ENCODE measurements around the gene SLC38A10. TPM values are rescaled to one million over a fixed set of nuclear protein-coding genes. Genes with fewer than 3 reads are reported as not detected.

SLC38A10 gene
- total RNA-seq (10 to 100 TPM; 26.7 to 52.3 TPM), polyA plus RNA-seq (ENCODE audit: insufficient read length in 2 of 2) (10 to 100 TPM; 65.8 to 76.8 TPM)
- long read RNA-seq, donor 1, full-length matches to known transcripts: 13 of 13 reads
- long read RNA-seq, donor 1, partial matches to known transcripts: 0 of 13 reads
- long read RNA-seq, donor 1, other reads (novel, unspliced or antisense): 0 of 13 reads
- long read RNA-seq, donor 2, partial matches to known transcripts: 0 of 4 reads
- long read RNA-seq, donor 2, other reads (novel, unspliced or antisense): 0 of 4 reads
- long read RNA-seq, donor 3, full-length matches to known transcripts: 3 of 3 reads
- long read RNA-seq, donor 3, partial matches to known transcripts: 0 of 3 reads
- long read RNA-seq, donor 3, other reads (novel, unspliced or antisense): 0 of 3 reads
- long read RNA-seq, donor 4, full-length matches to known transcripts: 14 of 14 reads
- long read RNA-seq, donor 4, partial matches to known transcripts: 0 of 14 reads
- long read RNA-seq, donor 4, other reads (novel, unspliced or antisense): 0 of 14 reads

DNA sequence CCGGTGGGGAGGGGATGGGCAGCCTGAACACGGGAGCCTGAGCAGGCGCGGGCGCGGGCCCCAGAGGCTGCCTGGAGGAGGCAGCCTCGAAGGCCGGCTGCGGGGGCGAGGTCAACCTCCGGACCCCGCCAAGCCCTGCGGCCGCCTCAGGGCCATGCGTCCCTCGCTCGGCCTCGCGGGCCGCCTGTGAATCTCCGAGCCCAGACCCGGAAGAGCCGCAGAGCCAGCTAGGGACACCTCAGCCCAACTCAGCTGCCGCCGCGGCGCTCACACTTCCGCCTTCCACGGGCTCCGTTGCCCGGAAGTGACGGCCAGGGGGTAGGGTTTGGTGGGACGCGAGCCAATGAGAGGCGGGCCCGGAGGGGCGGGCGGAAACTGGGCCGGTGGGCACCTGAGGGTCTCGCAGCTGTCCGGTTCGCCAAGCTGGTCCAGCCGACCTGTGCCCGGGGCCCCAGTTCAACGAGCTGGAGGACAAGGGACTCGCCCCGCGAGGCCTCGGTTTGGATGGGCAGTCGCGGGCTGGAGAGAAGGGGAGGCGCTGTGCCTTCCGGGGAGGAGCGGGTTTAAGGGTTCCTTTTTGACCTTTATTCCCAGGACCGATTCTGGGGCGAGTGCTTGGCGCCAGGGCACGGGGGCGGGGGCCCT lies at the start of gene SLC38A10:
SLC38A10 (minus strand) TSS at position 277 of the 645 bp plus-strand sequence. CDS start 386 bp downstream, outside the sequence.
- no peaks in the 10 kb centered on the region for H3K9me3 ChIP-seq (ENCODE audit: control insufficient read depth, insufficient read depth, low read length)
- peak within 1 kb of the TSS; percentile 89 for H3K27ac ChIP-seq (ENCODE audit: low read depth, low read length)
- peaks cover 28% of the 10 kb centered on the region for H3K4me1 ChIP-seq (ENCODE audit: control insufficient read depth, insufficient read depth, low read length)
- WGBS (ENCODE audit: insufficient coverage): under 1% methylated on average over 59 of the region's 59 CpGs
- peak; percentile 73 to 96 (median 84) for DNase-seq (ENCODE audit: low read depth in 4 of 6, low spot score in 6 of 6)
- H3K4me3 ChIP-seq (ENCODE audit: low read depth, low read length): peak within 1 kb of the TSS; percentile 87
- H3K27me3 ChIP-seq (ENCODE audit: control insufficient read depth, insufficient read depth, low read length): no peaks in the 10 kb centered on the region
- peaks cover 14% of the 10 kb centered on the region for H3K36me3 ChIP-seq (ENCODE audit: control insufficient read depth, insufficient read depth, low read length)

DNA sequence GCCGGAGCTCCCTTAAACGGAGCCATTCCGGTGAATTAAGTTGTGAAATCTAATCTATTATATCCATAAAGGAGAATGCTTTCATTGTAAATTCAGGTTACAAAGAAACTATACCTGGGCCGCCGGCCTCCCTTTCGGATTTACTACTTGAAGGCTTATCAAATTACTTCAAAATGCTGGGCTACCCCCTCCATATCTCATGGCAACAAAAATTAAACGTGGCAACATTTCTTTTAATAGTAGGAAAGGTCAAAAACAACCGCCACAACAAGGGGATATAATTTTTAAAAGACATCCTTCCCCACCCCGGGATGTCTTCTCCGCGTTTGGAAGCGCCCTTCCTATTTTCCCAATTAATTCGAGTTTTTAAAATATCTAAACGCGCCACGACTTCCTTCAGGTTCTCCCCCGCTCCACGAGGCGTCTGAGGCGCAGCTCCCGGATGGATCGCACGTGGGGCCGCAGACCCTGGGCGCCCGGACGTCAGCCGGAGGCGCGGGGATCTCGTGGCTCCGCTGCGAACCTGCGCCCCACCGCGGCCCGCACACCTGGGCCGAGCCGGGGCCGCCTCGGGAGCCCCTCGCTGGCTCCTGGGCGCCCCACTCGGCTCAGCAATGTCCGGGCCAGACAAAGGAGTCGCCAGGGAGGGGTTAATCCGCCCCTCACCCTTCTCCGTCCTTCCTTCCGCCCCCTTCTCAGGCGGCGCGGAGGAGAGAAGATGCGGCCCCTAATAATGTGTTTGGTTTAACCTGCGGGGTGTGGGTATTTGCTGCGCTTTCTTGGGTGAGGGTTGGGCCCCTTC lies 47.4 kb upstream of the SLC38A10 start:
- peak in 3 of 6 donors; percentile 65 to 76 (median 69) for DNase-seq (ENCODE audit: low read depth in 4 of 6, low spot score in 6 of 6)
- peaks cover 32% of the 10 kb centered on the region for H3K36me3 ChIP-seq (ENCODE audit: control insufficient read depth, insufficient read depth, low read length)
- peak overlapping the region; percentile 92 for H3K4me3 ChIP-seq (ENCODE audit: low read depth, low read length)
- H3K27me3 ChIP-seq (ENCODE audit: control insufficient read depth, insufficient read depth, low read length): no peaks in the 10 kb centered on the region
- 2% methylated on average over 41 of the region's 55 CpGs for WGBS (ENCODE audit: insufficient coverage)
- H3K27ac ChIP-seq (ENCODE audit: low read depth, low read length): peak overlapping the region; percentile 90
- H3K9me3 ChIP-seq (ENCODE audit: control insufficient read depth, insufficient read depth, low read length): no peaks in the 10 kb centered on the region
- peaks cover 59% of the 10 kb centered on the region for H3K4me1 ChIP-seq (ENCODE audit: control insufficient read depth, insufficient read depth, low read length)

DNA sequence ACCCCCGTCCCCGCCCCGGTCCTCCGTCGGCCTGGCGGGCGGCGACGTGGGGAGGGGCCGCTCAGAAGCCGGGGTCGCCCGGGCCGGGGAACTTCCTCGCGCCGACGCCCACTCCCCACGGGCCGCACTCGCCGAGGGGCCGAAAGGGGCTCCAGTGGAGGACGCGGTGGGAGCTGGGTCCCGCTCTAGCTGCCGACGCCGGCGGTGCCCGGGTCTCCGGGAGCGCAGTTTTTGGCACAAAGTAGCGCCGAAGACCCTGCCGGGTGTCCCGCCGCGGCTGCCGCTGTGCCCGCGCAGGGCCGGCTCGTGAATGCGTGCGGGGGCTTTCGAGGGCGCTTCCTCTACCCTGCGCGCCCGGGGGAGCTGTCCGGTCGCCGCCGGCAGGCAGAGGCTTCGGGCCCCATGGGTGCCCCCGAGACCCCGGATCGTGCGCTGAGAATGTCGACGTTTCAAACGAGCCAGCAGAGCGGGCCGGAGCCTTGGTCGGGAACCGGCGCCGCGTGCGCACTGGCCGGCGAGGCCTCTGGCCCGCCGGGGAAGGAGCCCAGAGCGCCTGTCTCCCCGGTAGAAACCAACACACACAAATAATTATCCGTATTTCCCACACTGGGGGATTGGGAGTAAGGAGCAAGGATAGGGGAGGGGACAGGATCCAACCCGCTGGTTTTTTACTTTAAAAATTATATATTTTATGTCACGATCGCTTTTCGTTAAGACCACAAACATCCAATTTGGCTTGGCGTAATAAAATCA lies 46.6 kb upstream of the SLC38A10 start:
- Histone ChIP-seq H3K4me1 (ENCODE audit: control insufficient read depth, insufficient read depth, low read length) (peaks cover 59% of the 10 kb centered on the region), H3K27ac (ENCODE audit: low read depth, low read length) (peak overlapping the region; percentile 90), H3K9me3 (ENCODE audit: control insufficient read depth, insufficient read depth, low read length) (no peaks in the 10 kb centered on the region), H3K36me3 (ENCODE audit: control insufficient read depth, insufficient read depth, low read length) (peaks cover 32% of the 10 kb centered on the region), H3K4me3 (ENCODE audit: low read depth, low read length) (peak overlapping the region; percentile 92), H3K27me3 (ENCODE audit: control insufficient read depth, insufficient read depth, low read length) (no peaks in the 10 kb centered on the region)
- under 1% methylated on average over 65 of the region's 83 CpGs for WGBS (ENCODE audit: insufficient coverage)
- peak in 1 of 6 donors; percentile 68 for DNase-seq (ENCODE audit: low read depth in 4 of 6, low spot score in 6 of 6)

DNA sequence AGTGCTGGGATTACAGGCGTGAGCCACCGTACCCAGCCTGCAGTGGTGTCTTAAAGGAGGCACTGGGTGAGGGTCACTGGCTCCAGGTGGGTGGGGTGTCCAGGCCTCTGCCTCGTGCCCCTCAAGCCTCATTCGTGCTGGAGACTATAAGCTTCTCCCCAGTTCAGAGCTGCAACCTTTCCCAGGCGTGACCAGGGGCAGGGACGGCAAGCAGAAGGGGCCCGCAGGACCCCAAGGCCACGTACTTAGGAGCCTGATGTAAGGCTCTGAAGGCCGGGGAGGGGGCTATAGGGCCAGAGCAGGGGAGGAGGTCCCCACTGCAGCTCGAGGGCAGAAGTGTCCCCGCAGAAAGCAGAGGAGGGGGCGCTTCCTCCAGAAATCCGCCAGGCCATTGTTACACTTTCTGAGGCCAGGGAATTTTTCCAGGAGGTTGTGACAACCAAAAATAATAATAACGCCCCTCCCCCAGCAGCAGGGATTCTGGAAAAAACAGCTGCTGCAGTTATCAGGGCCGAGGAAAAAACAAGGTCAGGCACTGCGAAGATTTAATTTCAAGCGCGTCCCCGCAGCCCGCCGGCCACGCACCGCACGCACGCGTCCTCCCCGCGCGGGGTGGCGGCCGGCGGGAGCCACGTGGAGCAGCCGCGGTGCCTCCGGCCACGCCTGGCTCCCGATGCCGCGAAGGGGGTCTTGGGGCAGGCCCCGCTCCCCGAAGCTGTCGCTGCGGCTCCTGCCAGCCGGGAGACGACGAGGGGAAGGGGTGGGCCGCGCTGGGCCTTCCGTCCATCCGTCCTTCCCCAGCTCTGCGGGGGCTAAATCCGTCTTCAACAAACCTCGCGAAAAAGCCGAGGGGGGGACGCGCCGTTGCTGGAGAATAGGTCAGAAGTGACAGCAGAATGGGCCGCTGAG lies 45.8 kb upstream of the SLC38A10 start:
- peaks cover 58% of the 10 kb centered on the region for H3K4me1 ChIP-seq (ENCODE audit: control insufficient read depth, insufficient read depth, low read length)

DNA sequence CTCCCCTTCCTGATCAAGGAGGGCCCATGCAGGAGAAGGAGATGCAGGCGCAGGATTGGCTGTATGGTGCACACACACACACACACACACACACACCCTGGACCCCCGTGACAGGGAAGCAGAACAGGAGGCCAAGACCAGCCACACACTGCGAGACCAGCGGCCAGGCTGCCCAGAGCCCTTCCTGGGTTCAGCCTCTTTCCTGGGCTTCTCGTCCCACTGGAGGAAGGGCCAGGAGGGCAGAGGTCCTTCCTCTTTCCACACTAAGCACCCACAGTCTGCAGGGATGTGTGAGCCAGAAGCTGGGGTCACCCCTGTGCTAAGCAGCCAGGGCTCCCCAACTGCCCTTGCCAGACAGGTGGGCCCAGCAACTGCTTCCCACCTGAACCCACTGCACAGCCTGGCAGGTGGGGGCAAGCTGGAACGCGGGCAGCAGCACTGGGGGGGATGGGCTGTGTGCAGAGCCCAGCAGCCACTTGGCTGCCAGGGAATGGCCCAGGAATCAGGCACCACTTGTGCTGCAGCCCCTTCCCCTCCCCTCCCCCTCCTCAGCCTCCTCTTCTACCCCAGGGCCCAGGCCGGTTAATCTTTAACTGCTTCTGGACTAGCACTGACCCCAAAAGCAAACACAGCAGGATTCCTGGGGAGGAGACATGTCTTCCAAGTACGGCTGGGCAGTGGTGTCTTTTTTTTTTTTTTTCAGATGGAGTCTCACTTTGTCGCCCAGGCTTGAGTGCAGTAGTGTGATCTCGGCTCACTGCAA lies 44.6 kb upstream of the SLC38A10 start:
- peak overlapping the region; percentile 80 for H3K27ac ChIP-seq (ENCODE audit: low read depth, low read length)
- H3K9me3 ChIP-seq (ENCODE audit: control insufficient read depth, insufficient read depth, low read length): no peaks in the 10 kb centered on the region
- WGBS (ENCODE audit: insufficient coverage): 49% methylated on average over 4 of the region's 11 CpGs
- peak in 1 of 6 donors; percentile 39 for DNase-seq (ENCODE audit: low read depth in 4 of 6, low spot score in 6 of 6)
- no peaks in the 10 kb centered on the region for H3K27me3 ChIP-seq (ENCODE audit: control insufficient read depth, insufficient read depth, low read length)
- peaks cover 32% of the 10 kb centered on the region for H3K36me3 ChIP-seq (ENCODE audit: control insufficient read depth, insufficient read depth, low read length)
- H3K4me1 ChIP-seq (ENCODE audit: control insufficient read depth, insufficient read depth, low read length): peaks cover 63% of the 10 kb centered on the region
- H3K4me3 ChIP-seq (ENCODE audit: low read depth, low read length): no peak overlapping the region

More for the DNA sequence above, 45.8 kb upstream of the SLC38A10 start:
- Histone ChIP-seq H3K4me3 (ENCODE audit: low read depth, low read length) (peak overlapping the region; percentile 92), H3K9me3 (ENCODE audit: control insufficient read depth, insufficient read depth, low read length) (no peaks in the 10 kb centered on the region), H3K27me3 (ENCODE audit: control insufficient read depth, insufficient read depth, low read length) (no peaks in the 10 kb centered on the region), H3K36me3 (ENCODE audit: control insufficient read depth, insufficient read depth, low read length) (peaks cover 32% of the 10 kb centered on the region), H3K27ac (ENCODE audit: low read depth, low read length) (peak overlapping the region; percentile 90)
- 8% methylated on average over 55 of the region's 60 CpGs for WGBS (ENCODE audit: insufficient coverage)
- peak in 2 of 6 donors; percentile 80 to 81 for DNase-seq (ENCODE audit: low read depth in 4 of 6, low spot score in 6 of 6)

DNA sequence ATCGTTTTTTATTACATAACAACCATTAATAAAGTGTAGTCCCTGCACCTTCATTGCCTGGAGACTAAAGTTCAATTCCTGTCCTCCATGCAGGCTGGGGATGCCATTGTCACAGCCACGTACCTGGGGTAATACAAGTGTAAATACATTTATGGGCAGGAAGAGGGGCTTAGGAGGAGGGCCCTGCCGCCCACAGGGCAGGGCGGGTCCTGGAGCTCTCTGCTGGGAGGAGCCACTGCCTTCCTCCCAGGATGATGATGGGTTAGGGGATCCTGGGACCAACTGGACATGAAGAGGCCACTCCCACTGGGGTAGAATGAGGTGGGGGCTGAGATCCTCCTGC lies 44.1 kb upstream of the SLC38A10 start:
- peak overlapping the region; percentile 80 for H3K27ac ChIP-seq (ENCODE audit: low read depth, low read length)
- no peak for DNase-seq (ENCODE audit: low read depth in 4 of 6, low spot score in 6 of 6)
- no peak overlapping the region for H3K4me3 ChIP-seq (ENCODE audit: low read depth, low read length)
- H3K4me1 ChIP-seq (ENCODE audit: control insufficient read depth, insufficient read depth, low read length): peaks cover 68% of the 10 kb centered on the region
- no peaks in the 10 kb centered on the region for H3K27me3 ChIP-seq (ENCODE audit: control insufficient read depth, insufficient read depth, low read length)
- H3K9me3 ChIP-seq (ENCODE audit: control insufficient read depth, insufficient read depth, low read length): no peaks in the 10 kb centered on the region
- H3K36me3 ChIP-seq (ENCODE audit: control insufficient read depth, insufficient read depth, low read length): peaks cover 32% of the 10 kb centered on the region
- WGBS (ENCODE audit: insufficient coverage): 47% methylated on average over 3 of the region's 4 CpGs

DNA sequence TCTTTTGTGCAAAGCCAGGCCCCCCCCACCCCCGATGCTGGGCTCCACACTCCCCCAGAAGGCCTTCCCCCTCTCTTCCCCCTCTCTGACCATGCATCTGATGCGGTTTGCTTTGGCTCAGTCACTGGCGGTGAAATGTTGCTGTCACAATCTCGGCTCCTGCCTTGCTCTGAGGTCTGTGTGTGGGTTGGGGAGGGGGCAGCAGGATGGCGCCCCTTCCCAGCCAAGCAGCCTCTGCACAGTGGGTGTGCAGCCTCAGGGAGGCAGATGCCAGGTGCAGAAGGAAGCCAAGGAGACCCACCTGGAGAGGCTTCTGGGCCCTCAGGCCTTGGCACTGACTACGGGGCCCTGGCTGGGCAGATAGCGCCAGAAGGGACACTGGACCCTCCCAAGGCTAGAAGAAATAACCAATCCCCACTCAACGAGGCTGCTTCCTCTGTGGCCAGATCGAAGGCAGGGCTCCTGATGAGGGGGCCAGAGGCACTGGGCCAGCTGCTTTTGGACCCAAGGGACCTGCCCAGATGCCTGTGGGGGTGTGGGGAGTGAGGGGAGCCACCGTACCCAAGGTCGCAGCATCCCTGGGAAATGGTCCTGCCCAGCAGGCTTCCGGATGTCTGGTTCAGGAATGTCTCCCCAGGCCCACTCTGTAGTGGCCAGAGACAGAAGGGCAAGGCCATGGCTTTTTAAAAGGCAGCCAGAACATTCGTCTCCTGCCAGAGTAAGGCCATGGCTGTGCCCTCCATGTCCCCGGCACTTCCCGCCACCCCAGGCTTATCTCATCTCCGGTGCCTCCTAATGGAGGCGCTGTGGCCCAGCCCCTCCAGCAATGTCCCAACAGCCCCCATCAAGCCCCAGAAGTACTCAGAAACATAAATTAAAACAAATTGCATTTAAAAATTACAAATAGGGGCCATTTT lies 43.4 kb upstream of the SLC38A10 start:
- Histone ChIP-seq H3K4me3 (ENCODE audit: low read depth, low read length) (no peak overlapping the region), H3K9me3 (ENCODE audit: control insufficient read depth, insufficient read depth, low read length) (no peaks in the 10 kb centered on the region), H3K27ac (ENCODE audit: low read depth, low read length) (peak overlapping the region; percentile 80), H3K36me3 (ENCODE audit: control insufficient read depth, insufficient read depth, low read length) (peaks cover 32% of the 10 kb centered on the region), H3K27me3 (ENCODE audit: control insufficient read depth, insufficient read depth, low read length) (no peaks in the 10 kb centered on the region), H3K4me1 (ENCODE audit: control insufficient read depth, insufficient read depth, low read length) (peaks cover 75% of the 10 kb centered on the region)
- 57% methylated on average over 13 of the region's 17 CpGs for WGBS (ENCODE audit: insufficient coverage)
- DNase-seq (ENCODE audit: low read depth in 4 of 6, low spot score in 6 of 6): no peak
